GM12892 (cell line): ENCODE data around the gene TAL2.

Experiments used
- DNase-seq: peaks from one replicate; pipeline ENCODE4 v3.0.0; 2011; ENCODE audit not compliant: insufficient read length
- FAIRE-seq: peaks from 2 replicates; lab custom pipeline; 2011; peaks lifted over from hg19 to GRCh38; lab: Jason Lieb, UNC
- POLR2A ChIP-seq: IDR thresholded peaks from 2 replicates; pipeline ENCODE4 v1.6.1; 2011; ENCODE audit warnings: low read depth, low read length, control low read depth
- POLR2AphosphoS5 ChIP-seq: IDR thresholded peaks from 2 replicates; pipeline ENCODE4 v1.6.1; 2011; ENCODE audit warnings: low read depth, low read length, control low read depth
- TAF1 ChIP-seq: IDR thresholded peaks from 2 replicates; pipeline ENCODE4 v1.6.1; 2011; ENCODE audit warnings: low read depth, mild to moderate bottlenecking, control low read depth, low read length, borderline replicate concordance

Gene TAL2

GRCh38 chr9:105676351-105676923, 14.2 kb downstream of the TAL2 start:
- FAIRE-seq = no peak
- no peak for TF ChIP-seq POLR2AphosphoS5
- TF ChIP-seq POLR2A = no peak
- TF ChIP-seq TAF1 = no peak
- DNase-seq = no peak

GRCh38 chr9:105678163-105678562, 15.9 kb downstream of the TAL2 start:
- FAIRE-seq = no peak
- no peak for TF ChIP-seq POLR2A
- TF ChIP-seq POLR2AphosphoS5 = no peak
- no peak for DNase-seq

- FAIRE-seq = no peak
- no peak for TF ChIP-seq TAF1
- no peak for TF ChIP-seq POLR2A
- no peak for TF ChIP-seq POLR2AphosphoS5
Measured at GRCh38 chr9:105678781-105679180, 16.5 kb downstream of the TAL2 start.

GRCh38 chr9:105679257-105680022, 17.2 kb downstream of the TAL2 start:
- TF ChIP-seq TAF1 (no peak), POLR2AphosphoS5 (no peak), POLR2A (no peak)
- FAIRE-seq (no peak), DNase-seq (no peak)

More at GRCh38 chr9:105678781-105679180, 16.5 kb downstream of the TAL2 start:
- no peak for DNase-seq

- FAIRE-seq (no peak), DNase-seq (no peak)
Measured at GRCh38 chr9:105681313-105681712, 19.1 kb downstream of the TAL2 start.

GRCh38 chr9:105681724-105682123, 19.5 kb downstream of the TAL2 start:
- FAIRE-seq (no peak), DNase-seq (no peak)
- TF ChIP-seq POLR2A (no peak), TAF1 (no peak), POLR2AphosphoS5 (no peak)

More at GRCh38 chr9:105681313-105681712, 19.1 kb downstream of the TAL2 start:
- TF ChIP-seq POLR2AphosphoS5 (no peak), TAF1 (no peak), POLR2A (no peak)

GRCh38 chr9:105683688-105684275, 21.5 kb downstream of the TAL2 start:
- DNase-seq (no peak), FAIRE-seq (no peak)
- no peak for TF ChIP-seq POLR2A
- no peak for TF ChIP-seq TAF1
- TF ChIP-seq POLR2AphosphoS5 = no peak

GRCh38 chr9:105686936-105687335, 24.7 kb downstream of the TAL2 start:
- DNase-seq (no peak), FAIRE-seq (no peak)
- no peak for TF ChIP-seq POLR2AphosphoS5
- no peak for TF ChIP-seq TAF1
- TF ChIP-seq POLR2A = no peak

- FAIRE-seq (no peak), DNase-seq (no peak)
- TF ChIP-seq POLR2AphosphoS5 (no peak), POLR2A (no peak), TAF1 (no peak)
Measured at GRCh38 chr9:105690742-105691141, 28.5 kb downstream of the TAL2 start.

- TF ChIP-seq TAF1 = no peak
- TF ChIP-seq POLR2AphosphoS5 = no peak
- TF ChIP-seq POLR2A = no peak
- FAIRE-seq = peak; percentile 73
- DNase-seq = no peak
Measured at GRCh38 chr9:105693435-105694189, 31.4 kb downstream of the TAL2 start.

- FAIRE-seq (peak; percentile 96), DNase-seq (peak; percentile 81)
- TF ChIP-seq POLR2A (peak; percentile 74; the same call in 1 of the 2 replicates), TAF1 (no peak)
Measured at GRCh38 chr9:105694190-105694847, 32.1 kb downstream of the TAL2 start, which contains the start of gene TMEM38B. Gene TMEM38B (plus strand): TSS chr9:105694541. CDS start chr9:105694661, 120 bp downstream.
